ENCODE measurements around the gene ERC1.

Gene ERC1

DNA sequence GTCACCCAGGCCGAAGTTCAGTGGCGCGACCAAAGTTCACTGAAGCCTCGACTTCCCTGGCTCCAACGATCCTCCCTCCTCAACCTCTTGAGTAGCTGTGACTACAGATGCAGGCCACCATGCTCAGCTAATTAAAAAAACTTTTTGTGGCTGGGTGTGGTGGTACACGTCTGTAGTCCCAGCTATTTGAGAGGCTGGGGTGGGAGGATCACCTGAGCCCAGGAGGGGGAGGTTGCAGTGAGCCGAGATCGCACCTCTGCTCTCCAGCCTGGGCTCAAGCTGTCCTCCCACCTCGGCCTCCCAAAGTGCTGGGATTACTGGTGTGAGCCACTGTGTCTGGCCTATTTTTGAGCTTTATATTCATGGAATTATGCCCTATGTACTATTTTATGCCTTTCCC lies 23.4 kb upstream of the ERC1 start:
- Histone ChIP-seq H3K27me3 (ENCODE audit: low read depth) (no peaks in the 10 kb centered on the region), H3K36me3 (replicated peaks) (no peaks in the 10 kb centered on the region), H3K4me1 (peaks cover 6% of the 10 kb centered on the region), H3K9me3 (no peaks in the 10 kb centered on the region), H3K4me3 (no peak overlapping the region)
- in situ Hi-C loops (cut with MboI; ENCODE audit: low sequenced_read_pairs): no loop called here
- DNase-seq (ENCODE audit: low spot score in 2 of 2): no peak

DNA sequence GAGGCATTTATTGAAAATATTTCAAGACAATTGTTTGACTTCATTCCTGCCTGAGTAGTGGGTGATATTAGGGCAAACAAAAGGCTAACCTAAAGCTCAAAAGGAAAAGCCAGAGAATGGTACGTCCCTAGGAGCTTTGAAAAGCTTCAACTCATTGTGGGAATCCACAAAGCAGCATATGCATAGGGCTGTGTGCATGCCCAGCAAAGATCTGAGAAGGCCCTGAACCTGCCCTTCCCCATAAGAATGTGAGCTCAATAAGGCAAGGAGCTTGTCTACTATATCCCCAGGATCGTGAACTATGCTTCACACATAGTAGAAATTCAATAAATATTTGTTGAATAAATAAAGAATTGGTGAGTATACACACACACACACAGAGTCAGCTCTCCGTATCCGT lies 22.5 kb upstream of the ERC1 start:
- H3K4me1 ChIP-seq: peaks cover 6% of the 10 kb centered on the region
- no peaks in the 10 kb centered on the region for H3K36me3 ChIP-seq (replicated peaks)
- no peaks in the 10 kb centered on the region for H3K9me3 ChIP-seq
- DNase-seq (ENCODE audit: low spot score in 2 of 2): no peak
- H3K4me3 ChIP-seq: no peak overlapping the region
- in situ Hi-C loops (cut with MboI; ENCODE audit: low sequenced_read_pairs): no loop called here
- no peaks in the 10 kb centered on the region for H3K27me3 ChIP-seq (ENCODE audit: low read depth)

DNA sequence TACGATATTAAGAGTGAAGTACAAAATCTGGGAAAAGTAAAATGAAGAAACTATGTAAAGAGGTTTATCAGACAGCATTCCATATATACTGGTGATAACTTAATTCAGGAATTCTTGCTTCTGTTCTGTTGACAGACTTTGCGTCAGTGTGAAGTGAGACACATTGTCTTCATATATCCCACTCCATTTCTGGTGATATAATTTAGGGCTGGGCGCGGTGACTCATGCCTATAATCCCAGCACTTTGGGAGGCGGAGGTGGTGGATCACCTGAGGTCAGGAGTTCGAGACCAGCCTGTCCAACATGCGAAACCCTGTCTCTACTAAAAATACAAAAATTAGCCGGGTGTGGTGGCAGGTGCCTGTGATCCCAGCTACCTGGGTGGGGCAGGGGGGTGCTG lies 21.2 kb upstream of the ERC1 start:
- Histone ChIP-seq H3K4me1 (peaks cover 6% of the 10 kb centered on the region), H3K4me3 (no peak overlapping the region), H3K9me3 (no peaks in the 10 kb centered on the region), H3K36me3 (replicated peaks) (no peaks in the 10 kb centered on the region), H3K27me3 (ENCODE audit: low read depth) (no peaks in the 10 kb centered on the region)
- in situ Hi-C loops (cut with MboI; ENCODE audit: low sequenced_read_pairs): no loop called here
- no peak for DNase-seq (ENCODE audit: low spot score in 2 of 2)

DNA sequence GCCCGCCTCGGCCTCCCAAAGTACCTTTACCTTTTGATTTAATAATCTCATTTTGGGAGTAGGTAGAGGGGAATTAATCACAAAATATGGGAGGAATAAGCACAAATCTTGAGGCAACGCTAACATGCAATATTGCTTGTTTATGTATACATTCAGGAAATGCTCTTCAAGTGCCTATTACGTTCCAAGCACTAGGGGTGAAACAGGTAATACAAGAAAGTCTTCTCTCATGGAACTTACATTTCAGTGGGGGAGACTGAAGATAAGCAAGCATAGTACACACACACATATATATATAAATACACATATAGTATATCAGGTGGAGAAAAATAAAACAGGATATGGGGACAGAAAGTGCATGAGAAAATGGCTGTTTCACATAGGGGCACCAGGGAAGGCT lies 19.0 kb upstream of the ERC1 start:
- DNase-seq (ENCODE audit: low spot score in 2 of 2): no peak

DNA sequence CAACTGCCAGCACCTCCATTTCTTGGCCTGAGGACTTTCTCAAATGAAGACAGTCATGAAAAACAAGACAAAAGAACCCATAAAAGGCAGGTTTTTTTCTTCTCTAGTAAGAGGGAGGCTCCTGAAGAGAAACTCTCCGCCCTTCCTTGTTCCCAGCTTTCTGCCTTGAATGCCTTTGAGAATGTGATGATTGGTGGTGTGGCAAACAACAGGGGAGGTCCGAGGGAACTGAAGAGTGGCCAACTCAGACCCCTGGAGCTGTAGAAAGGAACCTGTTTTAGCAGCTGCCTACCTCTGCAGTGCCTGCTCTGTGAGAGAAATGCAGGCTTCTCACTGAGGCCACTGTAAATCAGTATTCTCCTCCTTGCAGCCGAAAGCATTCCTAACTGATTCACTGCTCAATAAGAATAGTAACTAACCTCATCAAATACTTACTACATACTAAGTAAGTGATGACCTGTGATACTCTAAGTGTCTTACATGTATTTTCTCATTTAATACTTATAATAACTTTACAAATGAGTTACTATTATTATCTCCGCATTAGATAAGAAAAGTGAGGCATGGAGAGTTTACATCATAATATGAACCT lies 16.7 kb upstream of the ERC1 start:
- no peak for DNase-seq (ENCODE audit: low spot score in 2 of 2)
- in situ Hi-C loops (cut with MboI; ENCODE audit: low sequenced_read_pairs): no loop called here
- no peaks in the 10 kb centered on the region for H3K4me1 ChIP-seq

More for the DNA sequence above, 19.0 kb upstream of the ERC1 start:
- no peaks in the 10 kb centered on the region for H3K36me3 ChIP-seq (replicated peaks)
- in situ Hi-C loops (cut with MboI; ENCODE audit: low sequenced_read_pairs): no loop called here
- no peak overlapping the region for H3K4me3 ChIP-seq
- no peaks in the 10 kb centered on the region for H3K27me3 ChIP-seq (ENCODE audit: low read depth)
- H3K9me3 ChIP-seq: no peaks in the 10 kb centered on the region
- H3K4me1 ChIP-seq: peaks cover 6% of the 10 kb centered on the region

DNA sequence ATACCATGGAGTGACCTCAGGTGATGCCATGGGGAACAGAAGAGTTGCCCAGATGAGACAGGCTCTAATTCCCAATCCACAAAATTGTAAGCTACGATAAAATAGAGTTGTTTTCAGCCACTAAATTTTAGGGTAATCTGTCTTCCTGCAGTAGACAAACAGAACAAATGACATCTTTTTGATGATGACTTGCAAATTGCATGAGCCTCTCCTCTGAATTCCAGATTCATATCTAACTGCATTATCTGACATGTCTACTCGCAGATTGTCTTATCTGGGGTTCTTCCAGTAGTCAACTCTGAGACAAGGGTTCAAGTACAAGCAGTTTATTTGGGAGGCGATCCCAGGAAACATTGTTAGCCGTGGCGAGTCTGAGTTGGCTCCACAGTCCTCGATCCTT lies 14.4 kb upstream of the ERC1 start:
- no peak for DNase-seq (ENCODE audit: low spot score in 2 of 2)
- H3K4me1 ChIP-seq: no peaks in the 10 kb centered on the region
- in situ Hi-C loops (cut with MboI; ENCODE audit: low sequenced_read_pairs): no loop called here
- no peaks in the 10 kb centered on the region for H3K9me3 ChIP-seq
- no peaks in the 10 kb centered on the region for H3K27me3 ChIP-seq (ENCODE audit: low read depth)
- no peaks in the 10 kb centered on the region for H3K36me3 ChIP-seq (replicated peaks)
- no peak overlapping the region for H3K4me3 ChIP-seq

More for the DNA sequence above, 16.7 kb upstream of the ERC1 start:
- Histone ChIP-seq H3K36me3 (replicated peaks) (no peaks in the 10 kb centered on the region), H3K9me3 (no peaks in the 10 kb centered on the region), H3K4me3 (no peak overlapping the region), H3K27me3 (ENCODE audit: low read depth) (no peaks in the 10 kb centered on the region)

DNA sequence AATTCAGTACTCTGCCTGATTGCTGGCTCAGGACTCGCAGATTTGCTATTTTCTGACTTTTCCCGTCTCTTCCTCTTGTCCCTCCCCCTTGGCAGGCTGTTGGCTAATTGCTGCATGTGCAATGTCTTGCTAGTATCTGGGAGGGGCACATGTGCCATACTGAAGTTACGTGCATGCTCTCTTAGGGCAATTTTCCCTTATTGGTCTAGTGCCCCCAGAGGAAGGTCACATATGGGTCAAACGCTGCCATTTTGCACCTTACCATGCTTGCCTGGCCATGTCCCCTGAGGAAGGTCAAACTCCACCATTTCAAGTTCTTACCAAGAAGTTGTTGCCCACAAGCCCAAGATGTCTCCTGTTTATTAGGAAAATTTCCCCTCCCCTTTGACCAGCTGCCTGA lies 13.9 kb upstream of the ERC1 start:
- Histone ChIP-seq H3K27me3 (ENCODE audit: low read depth) (no peaks in the 10 kb centered on the region), H3K4me3 (no peak overlapping the region), H3K9me3 (no peaks in the 10 kb centered on the region), H3K36me3 (replicated peaks) (no peaks in the 10 kb centered on the region), H3K4me1 (no peaks in the 10 kb centered on the region)
- no peak for DNase-seq (ENCODE audit: low spot score in 2 of 2)
- in situ Hi-C loops (cut with MboI; ENCODE audit: low sequenced_read_pairs): no loop called here

DNA sequence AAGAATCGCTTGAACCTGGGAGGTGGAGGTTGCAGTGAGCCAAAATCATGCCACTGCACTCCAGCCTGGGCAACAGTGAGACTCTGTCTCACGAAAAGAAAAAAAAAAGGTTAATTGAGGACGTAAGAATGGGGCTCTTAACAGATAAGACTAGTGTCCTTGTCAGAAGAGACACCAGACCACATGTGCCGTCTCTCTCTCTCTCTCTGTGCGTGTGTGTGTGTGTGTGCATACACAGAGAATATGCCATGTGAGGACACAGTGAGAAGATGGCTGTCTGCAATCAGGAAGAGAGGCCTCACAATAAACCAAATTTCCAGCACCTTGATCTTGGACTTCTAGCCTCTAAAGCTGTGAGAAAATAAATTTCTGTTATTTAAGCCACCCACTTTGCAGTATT lies 11.7 kb upstream of the ERC1 start:
- Histone ChIP-seq H3K36me3 (replicated peaks) (no peaks in the 10 kb centered on the region), H3K4me3 (no peak overlapping the region), H3K9me3 (no peaks in the 10 kb centered on the region), H3K27me3 (ENCODE audit: low read depth) (no peaks in the 10 kb centered on the region), H3K4me1 (no peaks in the 10 kb centered on the region)
- DNase-seq (ENCODE audit: low spot score in 2 of 2): no peak
- in situ Hi-C loops (cut with MboI; ENCODE audit: low sequenced_read_pairs): no loop called here

DNA sequence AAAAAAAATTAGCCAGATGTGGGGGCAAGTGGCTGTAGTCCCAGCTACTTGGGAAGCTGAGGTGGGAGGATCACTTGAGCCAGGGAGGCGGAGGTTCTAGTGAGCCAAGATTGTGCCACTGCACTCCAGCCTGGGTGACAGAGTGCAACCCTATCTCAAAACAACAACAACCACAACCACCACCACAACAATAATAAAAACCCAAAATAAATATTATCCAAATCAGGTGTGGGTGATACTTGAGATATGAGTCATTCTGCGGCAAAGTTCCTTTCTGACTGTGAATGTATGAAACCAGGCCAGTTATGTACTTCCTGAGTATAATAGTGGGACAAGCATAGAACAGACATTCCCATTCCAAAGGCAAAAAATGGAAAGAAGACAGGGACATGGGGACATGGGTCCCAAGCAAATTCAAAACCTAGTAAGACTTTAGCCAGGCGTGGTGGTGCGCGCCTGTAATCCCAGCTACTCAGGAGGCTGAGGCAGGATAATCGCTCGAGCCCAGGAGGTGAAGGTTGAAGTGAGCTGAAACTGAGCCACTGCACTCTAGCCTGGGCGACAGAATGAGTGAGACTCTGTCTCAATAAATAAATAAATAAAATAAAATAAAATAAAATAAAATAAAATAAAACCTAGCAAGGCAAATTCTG lies 9.7 kb upstream of the ERC1 start:
- no peaks in the 10 kb centered on the region for H3K36me3 ChIP-seq (replicated peaks)
- no peaks in the 10 kb centered on the region for H3K4me1 ChIP-seq
- no peak overlapping the region for H3K4me3 ChIP-seq
- H3K27me3 ChIP-seq (ENCODE audit: low read depth): no peaks in the 10 kb centered on the region
- H3K9me3 ChIP-seq: no peaks in the 10 kb centered on the region
- DNase-seq (ENCODE audit: low spot score in 2 of 2): no peak
- in situ Hi-C loops (cut with MboI; ENCODE audit: low sequenced_read_pairs): no loop called here

DNA sequence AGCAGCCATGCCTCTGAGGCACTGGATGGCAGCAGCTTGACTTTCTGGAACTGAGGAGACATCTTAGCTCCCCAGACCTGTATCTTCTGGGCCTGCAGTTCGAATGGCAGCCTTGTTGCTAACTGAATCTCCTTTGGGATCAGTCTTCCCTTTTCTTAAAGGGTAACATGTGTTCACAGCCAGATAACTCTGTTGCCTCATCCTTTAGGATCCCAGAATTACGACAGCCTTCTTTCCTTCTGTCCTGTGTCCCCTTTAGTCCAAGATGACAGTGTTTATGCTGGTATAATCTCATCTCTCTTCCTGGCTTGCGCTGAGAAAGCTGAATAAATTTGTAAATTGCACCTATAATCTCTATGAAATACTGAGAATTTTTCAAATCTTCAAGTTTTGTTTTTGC lies 9.1 kb upstream of the ERC1 start:
- in situ Hi-C loops (cut with MboI; ENCODE audit: low sequenced_read_pairs): no loop called here
- H3K4me3 ChIP-seq: no peak overlapping the region
- H3K27me3 ChIP-seq (ENCODE audit: low read depth): no peaks in the 10 kb centered on the region
- no peaks in the 10 kb centered on the region for H3K4me1 ChIP-seq
- H3K36me3 ChIP-seq (replicated peaks): no peaks in the 10 kb centered on the region
- no peaks in the 10 kb centered on the region for H3K9me3 ChIP-seq
- DNase-seq (ENCODE audit: low spot score in 2 of 2): no peak

DNA sequence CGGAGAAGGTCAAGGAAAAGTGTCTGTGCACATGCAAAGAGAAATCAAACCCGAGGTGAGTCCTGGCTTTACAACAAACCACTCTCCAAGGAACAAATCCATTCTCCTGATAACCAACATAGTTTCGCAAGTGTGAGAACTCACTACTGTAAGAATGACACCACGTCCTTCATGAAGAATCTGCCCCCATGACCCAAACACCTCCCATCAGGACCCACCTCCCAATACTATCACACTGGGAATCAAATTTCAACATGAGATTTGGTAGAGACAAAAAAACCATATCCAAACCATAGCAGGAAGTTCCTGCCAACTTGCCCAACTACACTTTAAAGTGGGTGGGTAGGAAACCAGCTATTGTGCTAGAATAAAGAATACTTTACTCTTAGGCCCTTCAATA lies 2.4 kb upstream of the ERC1 start:
- Histone ChIP-seq H3K36me3 (replicated peaks) (no peaks in the 10 kb centered on the region), H3K9me3 (no peaks in the 10 kb centered on the region), H3K27me3 (ENCODE audit: low read depth) (no peaks in the 10 kb centered on the region), H3K4me1 (peaks cover 21% of the 10 kb centered on the region), H3K4me3 (no peak overlapping the region)
- in situ Hi-C loops (cut with MboI; ENCODE audit: low sequenced_read_pairs): no loop called here
- no peak for DNase-seq (ENCODE audit: low spot score in 2 of 2)

DNA sequence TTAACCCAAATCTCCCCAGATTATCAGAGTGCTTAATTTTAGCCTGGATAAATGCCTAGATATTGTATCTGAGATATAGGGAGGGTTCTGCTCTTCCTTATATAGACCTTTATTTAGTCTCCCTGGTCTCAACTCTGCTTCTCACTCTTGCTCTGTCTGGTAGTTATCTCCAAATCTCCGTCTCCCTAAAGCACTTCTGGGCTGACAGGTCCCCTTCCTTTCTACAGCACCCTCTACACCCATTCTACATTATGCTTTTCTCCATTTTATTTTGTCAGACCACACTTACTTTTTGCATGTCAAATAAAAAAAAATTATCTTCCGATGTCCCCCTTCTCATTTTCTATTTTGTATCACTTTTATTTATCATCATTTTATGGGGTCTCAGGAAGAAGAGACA lies 2.0 kb upstream of the ERC1 start:
- Histone ChIP-seq H3K36me3 (replicated peaks) (no peaks in the 10 kb centered on the region), H3K4me1 (peaks cover 21% of the 10 kb centered on the region), H3K9me3 (no peaks in the 10 kb centered on the region), H3K27me3 (ENCODE audit: low read depth) (no peaks in the 10 kb centered on the region), H3K4me3 (peak overlapping the region; percentile 77; the same call in 1 of the 2 replicates)
- DNase-seq (ENCODE audit: low spot score in 2 of 2): no peak
- in situ Hi-C loops (cut with MboI; ENCODE audit: low sequenced_read_pairs): no loop called here

DNA sequence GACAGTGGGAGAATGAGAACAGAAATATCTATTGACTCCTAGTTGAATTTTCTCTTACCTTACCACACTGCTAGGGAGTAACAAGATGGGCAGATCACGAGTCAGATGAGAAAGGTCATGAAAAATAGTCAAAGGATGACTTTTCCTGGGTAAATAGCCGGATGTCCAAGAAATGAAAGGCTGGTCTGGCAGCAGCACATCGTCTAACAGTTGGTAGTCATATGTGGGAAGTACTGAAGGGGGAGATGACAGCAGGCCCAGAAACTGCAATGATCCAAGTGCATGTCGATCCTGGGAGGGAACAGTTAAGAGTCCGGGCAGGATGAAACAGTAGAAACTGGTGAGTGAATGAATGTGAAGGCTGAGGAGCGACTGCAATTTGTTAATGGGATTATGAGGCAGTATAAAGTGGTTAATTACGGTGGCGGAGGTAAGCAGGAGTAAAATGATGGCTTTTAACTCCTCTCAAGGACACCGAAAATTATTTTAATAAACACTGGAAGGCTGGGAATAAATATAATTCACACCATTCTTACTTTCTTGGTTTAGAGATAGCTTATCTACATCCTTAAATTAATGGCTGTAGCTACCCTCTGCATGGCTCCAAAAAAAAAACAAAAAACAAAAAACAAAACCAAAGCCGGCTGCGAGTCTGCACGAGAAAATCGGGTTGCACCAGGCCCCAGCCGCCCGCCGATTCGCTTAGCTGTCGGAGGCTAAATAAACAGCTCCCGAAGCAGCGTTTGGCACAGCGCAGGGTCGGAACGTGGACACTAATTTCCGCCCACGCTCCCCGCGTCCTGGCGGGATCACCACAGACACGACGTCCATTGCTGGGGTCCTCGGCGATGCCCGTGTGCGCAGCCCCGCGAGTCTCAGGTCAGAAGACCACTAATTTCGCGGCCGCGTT lies 1.0 kb upstream of the ERC1 start:
- Histone ChIP-seq H3K4me1 (peaks cover 21% of the 10 kb centered on the region), H3K27me3 (ENCODE audit: low read depth) (no peaks in the 10 kb centered on the region), H3K4me3 (peak overlapping the region; percentile 77), H3K9me3 (no peaks in the 10 kb centered on the region), H3K36me3 (replicated peaks) (no peaks in the 10 kb centered on the region)
- in situ Hi-C loops (cut with MboI; ENCODE audit: low sequenced_read_pairs): no loop called here
- DNase-seq (ENCODE audit: low spot score in 2 of 2): peak; percentile 47 to 60

Data from HAP-1 (cell line).